HAP-1 (cell line): ENCODE results near the gene STPG1.

Experiments
- DNase-seq, 2 experiments: peaks; one replicate each; pipeline ENCODE4 v3.0.0-alpha.2; 2016 to 2020; ENCODE audit warnings: low spot score in 2 of 2
- H3K27me3 ChIP-seq: fragments of 250-450 bp; sonication (Bioruptor Pico); 2 replicates; pipeline ENCODE4 v1.5.1; 2020; ENCODE audit warnings: low read depth, mild to moderate bottlenecking, moderate library complexity
- H3K36me3 ChIP-seq: fragments of 250-450 bp; sonication (Bioruptor Pico); replicated peaks from 2 replicates; pipeline ENCODE4 v1.5.1; 2020; ENCODE audit warnings: mild to moderate bottlenecking
- H3K4me1 ChIP-seq: fragments of 250-450 bp; sonication (Bioruptor Pico); 2 replicates; pipeline ENCODE4 v1.5.1; 2020; ENCODE audit warnings: mild to moderate bottlenecking
- H3K4me3 ChIP-seq: fragments of 250-450 bp; sonication (Bioruptor Pico); 2 replicates; pipeline ENCODE4 v1.5.1; 2020; ENCODE audit warnings: mild to moderate bottlenecking, moderate library complexity
- H3K9me3 ChIP-seq: fragments of 250-450 bp; sonication (Bioruptor Pico); 2 replicates; pipeline ENCODE4 v1.5.1; 2020; ENCODE audit warnings: mild to moderate bottlenecking, moderate library complexity
- in situ Hi-C: fragments of 300-500 bp; cut with MboI; formaldehyde crosslinking; loops from 3 replicates; pipeline ENCODE4 v1.14.3; 2020; ENCODE audit warnings: low sequenced_read_pairs, inconsistent platforms, mixed read lengths

STPG1 gene

DNA sequence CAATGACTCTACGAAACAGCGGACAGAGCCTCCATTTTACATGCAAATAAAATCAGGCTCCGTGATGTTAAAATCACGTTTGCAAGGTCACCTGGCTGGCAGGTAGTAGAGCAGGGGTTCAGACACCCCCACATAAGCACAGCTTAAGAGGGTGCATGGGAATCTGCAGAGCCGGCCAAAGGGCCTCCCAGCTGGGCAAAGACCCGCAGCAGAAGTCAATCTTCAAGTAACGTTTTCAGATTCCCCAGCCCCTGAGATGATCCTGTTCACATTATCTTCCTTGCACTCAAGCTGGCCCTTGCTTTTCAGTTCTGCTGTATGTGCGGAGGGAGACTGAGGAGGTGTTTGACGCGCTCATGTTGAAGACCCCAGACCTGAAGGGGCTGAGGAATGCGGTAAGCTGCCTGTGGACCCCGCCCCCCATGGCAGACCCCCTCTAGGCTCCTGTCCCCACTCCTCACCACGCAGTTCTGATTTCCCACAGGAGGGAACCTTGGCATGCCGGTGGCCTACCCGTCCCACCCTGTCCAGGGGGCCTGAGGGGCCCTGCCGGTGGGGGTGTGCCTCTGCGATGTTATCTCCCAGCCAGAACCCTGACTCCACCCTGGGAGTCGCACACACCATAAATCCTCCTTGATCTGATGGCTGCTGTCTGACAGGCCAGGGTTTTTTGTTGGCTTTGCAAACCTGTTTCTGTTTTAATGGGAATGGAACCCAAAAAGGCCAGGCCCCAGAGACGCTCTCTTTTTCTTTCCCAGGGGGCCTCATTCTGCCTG lies 66.2 kb downstream of the STPG1 start:
- Histone ChIP-seq H3K4me1 (no peaks in the 10 kb centered on the region), H3K36me3 (no peaks in the 10 kb centered on the region), H3K27me3 (no peaks in the 10 kb centered on the region), H3K9me3 (no peaks in the 10 kb centered on the region), H3K4me3 (no peak overlapping the region)
- in situ Hi-C loops: no loop called here
- no peak for DNase-seq

GRCh38 chr1:24345334-24345733 lies 68.2 kb downstream of the STPG1 start:
- Histone ChIP-seq H3K4me3 (no peak overlapping the region), H3K27me3 (no peaks in the 10 kb centered on the region), H3K4me1 (no peaks in the 10 kb centered on the region), H3K9me3 (no peaks in the 10 kb centered on the region), H3K36me3 (no peaks in the 10 kb centered on the region)
- no peak for DNase-seq
- in situ Hi-C loops: no loop called here

GRCh38 chr1:24344090-24344742 lies 69.4 kb downstream of the STPG1 start:
- Histone ChIP-seq H3K9me3 (no peaks in the 10 kb centered on the region), H3K4me1 (no peaks in the 10 kb centered on the region), H3K27me3 (no peaks in the 10 kb centered on the region), H3K4me3 (no peak overlapping the region), H3K36me3 (no peaks in the 10 kb centered on the region)
- in situ Hi-C loops: no loop called here
- DNase-seq: no peak

DNA sequence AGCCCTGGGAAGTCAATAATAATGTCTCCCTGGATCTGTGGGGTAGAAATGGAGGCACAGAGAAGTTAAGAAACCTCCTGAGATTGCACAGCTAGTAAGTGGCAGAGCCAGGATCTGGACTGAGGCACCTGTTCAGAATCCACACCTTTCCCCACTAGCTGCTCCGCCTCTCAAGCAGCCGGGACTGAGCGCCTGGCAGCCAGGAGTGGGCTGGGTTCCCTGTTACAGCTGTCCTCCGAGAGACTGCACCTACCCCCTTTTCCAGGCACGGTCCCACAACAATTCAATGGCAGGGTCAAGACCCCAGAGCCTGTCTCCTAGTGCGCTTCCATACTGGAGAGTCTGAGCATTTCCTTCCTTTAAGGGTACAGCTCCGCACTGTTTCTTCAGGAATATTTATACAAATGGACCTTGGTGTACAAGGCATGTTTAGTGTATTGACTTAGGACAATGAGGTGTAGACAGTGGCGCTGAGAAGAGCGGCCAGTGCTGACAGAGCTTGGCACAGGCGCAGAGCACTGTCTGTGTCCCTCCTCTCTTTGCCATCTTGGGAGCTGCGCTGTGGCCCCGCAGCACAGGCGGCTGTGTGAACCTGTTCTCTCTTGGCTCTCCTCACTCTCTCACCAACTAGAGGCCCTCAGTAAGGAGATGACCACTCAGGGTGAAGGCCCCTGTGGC lies 70.0 kb downstream of the STPG1 start:
- Histone ChIP-seq H3K27me3 (no peaks in the 10 kb centered on the region), H3K9me3 (no peaks in the 10 kb centered on the region), H3K36me3 (no peaks in the 10 kb centered on the region), H3K4me3 (no peak overlapping the region), H3K4me1 (no peaks in the 10 kb centered on the region)
- in situ Hi-C loops: no loop called here
- DNase-seq: no peak

GRCh38 chr1:24341260-24341659 lies 72.3 kb downstream of the STPG1 start:
- no peaks in the 10 kb centered on the region for H3K36me3 ChIP-seq
- H3K4me3 ChIP-seq: no peak overlapping the region
- no peaks in the 10 kb centered on the region for H3K9me3 ChIP-seq
- DNase-seq: peak; percentile 25 to 68
- no peaks in the 10 kb centered on the region for H3K27me3 ChIP-seq
- in situ Hi-C loops: no loop called here
- no peaks in the 10 kb centered on the region for H3K4me1 ChIP-seq

DNA sequence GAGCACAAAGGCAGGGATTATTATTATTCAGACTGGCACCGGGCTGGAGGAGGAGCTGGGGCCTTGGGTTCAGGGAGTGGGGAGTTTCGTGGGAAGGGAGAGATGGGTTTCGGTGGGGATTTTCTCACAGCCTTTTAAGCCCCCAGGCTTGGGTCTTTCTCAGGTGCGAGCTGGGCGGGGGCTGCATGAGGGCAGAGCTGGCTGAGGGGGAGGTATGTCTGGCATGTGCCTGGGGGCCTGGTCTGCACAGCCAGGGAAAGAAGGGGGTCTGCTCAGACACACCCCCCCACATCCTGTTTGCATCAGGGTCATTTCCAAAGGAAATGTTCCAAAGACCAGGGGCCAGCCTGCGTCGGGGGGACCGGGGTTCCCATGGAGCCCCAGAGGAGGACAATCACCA lies 72.8 kb downstream of the STPG1 start:
- in situ Hi-C loops: no loop called here
- Histone ChIP-seq H3K4me1 (no peaks in the 10 kb centered on the region), H3K9me3 (no peaks in the 10 kb centered on the region), H3K4me3 (no peak overlapping the region), H3K36me3 (no peaks in the 10 kb centered on the region), H3K27me3 (no peaks in the 10 kb centered on the region)
- DNase-seq: no peak

GRCh38 chr1:24339996-24340395 lies 73.6 kb downstream of the STPG1 start:
- no peaks in the 10 kb centered on the region for H3K4me1 ChIP-seq
- H3K9me3 ChIP-seq: no peaks in the 10 kb centered on the region
- no peaks in the 10 kb centered on the region for H3K36me3 ChIP-seq
- in situ Hi-C loops: no loop called here
- no peaks in the 10 kb centered on the region for H3K27me3 ChIP-seq
- no peak overlapping the region for H3K4me3 ChIP-seq
- DNase-seq: no peak

- Histone ChIP-seq H3K4me3 (no peak overlapping the region), H3K4me1 (no peaks in the 10 kb centered on the region), H3K27me3 (no peaks in the 10 kb centered on the region), H3K36me3 (no peaks in the 10 kb centered on the region), H3K9me3 (no peaks in the 10 kb centered on the region)
- DNase-seq: no peak
- in situ Hi-C loops: no loop called here
Measured at GRCh38 chr1:24338447-24338846, 75.1 kb downstream of the STPG1 start.

- no peaks in the 10 kb centered on the region for H3K9me3 ChIP-seq
- no peaks in the 10 kb centered on the region for H3K27me3 ChIP-seq
- H3K4me1 ChIP-seq: no peaks in the 10 kb centered on the region
- no peak for DNase-seq
- H3K4me3 ChIP-seq: no peak overlapping the region
- no peaks in the 10 kb centered on the region for H3K36me3 ChIP-seq
- in situ Hi-C loops: no loop called here
Measured at GRCh38 chr1:24337455-24337854, 76.1 kb downstream of the STPG1 start.

DNA sequence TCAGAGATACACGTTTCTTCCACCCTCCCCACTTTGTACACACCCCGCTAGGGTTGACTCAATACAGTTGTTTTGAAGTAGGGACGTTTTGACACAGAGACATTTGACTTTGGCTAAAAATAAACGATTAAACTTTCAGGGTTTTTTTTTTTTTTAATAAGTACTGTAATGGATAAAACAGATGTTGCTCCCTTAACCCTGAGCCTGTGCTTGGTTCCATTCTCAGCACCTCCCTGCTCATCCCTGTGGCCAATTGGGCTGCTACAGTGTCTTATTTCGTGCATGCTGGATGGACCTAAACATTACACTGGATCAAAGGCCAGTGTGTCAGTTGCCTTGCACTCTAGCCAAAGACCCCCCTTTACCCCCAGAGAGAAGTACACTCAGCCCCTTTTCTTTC lies 77.5 kb downstream of the STPG1 start:
- no peak overlapping the region for H3K4me3 ChIP-seq
- H3K36me3 ChIP-seq: no peaks in the 10 kb centered on the region
- H3K4me1 ChIP-seq: no peaks in the 10 kb centered on the region
- H3K9me3 ChIP-seq: no peaks in the 10 kb centered on the region
- no peaks in the 10 kb centered on the region for H3K27me3 ChIP-seq
- in situ Hi-C loops: no loop called here
- no peak for DNase-seq

DNA sequence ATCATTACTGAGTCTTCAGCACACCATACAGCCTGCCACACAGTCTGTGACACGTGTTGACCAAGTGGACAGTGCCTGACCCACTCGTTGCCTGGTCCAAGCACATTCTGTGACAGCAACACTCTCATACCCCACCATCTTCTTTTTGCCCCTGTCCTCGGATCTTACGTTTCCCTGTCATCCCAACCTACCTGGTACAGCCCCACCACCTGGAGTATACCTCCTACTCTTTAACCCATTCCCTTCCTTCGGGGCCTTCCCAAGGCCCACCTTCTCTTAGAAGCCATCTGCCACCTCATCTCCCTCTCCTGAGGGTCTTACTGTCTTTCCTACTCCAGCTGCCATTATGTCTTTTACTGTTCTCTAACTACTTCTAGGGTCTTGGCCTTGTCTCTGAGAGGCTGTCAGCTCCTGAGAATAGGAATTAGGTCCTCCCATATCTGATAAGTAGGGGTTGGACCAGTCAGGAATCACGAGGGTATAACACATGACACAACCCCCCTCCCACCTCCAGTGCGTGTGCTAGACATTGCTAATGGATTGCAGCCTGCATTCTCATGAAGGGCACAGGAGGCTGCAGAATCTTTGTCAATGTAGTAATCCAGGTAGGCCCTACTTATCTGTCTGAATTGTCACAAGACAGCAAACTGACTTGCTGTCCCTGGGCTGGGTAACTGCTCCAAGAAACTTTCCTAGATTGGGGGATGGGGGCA lies 81.5 kb downstream of the STPG1 start:
- in situ Hi-C loops: no loop called here
- Histone ChIP-seq H3K4me3 (no peak overlapping the region), H3K27me3 (no peaks in the 10 kb centered on the region), H3K9me3 (no peaks in the 10 kb centered on the region), H3K36me3 (no peaks in the 10 kb centered on the region), H3K4me1 (no peaks in the 10 kb centered on the region)
- no peak for DNase-seq

- Histone ChIP-seq H3K27me3 (no peaks in the 10 kb centered on the region), H3K4me3 (no peak overlapping the region)
Measured at GRCh38 chr1:24329797-24330543, 83.6 kb downstream of the STPG1 start.

DNA sequence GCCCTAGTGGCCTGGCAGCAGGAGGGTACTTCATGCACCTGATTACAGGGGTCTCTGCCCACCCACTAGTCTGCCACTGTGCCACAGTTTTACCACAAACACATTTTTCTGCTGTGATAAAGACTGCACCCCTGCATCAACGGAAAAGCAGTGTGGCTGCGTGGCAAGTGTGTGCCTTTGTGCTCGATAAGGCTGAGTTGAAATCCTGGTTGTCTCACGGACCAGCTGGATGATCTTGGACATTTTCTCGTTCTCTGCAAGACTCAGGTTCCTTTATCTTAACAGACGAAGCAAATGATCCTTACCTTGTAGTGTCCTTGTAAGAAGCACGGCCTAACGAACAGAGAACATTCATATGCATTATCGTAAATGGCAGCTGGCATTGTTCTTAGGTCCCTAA lies 84.3 kb downstream of the STPG1 start:
- no peak overlapping the region for H3K4me3 ChIP-seq

More at GRCh38 chr1:24329797-24330543, 83.6 kb downstream of the STPG1 start:
- H3K9me3 ChIP-seq: no peaks in the 10 kb centered on the region
- no peak for DNase-seq
- in situ Hi-C loops: no loop called here
- no peaks in the 10 kb centered on the region for H3K36me3 ChIP-seq
- H3K4me1 ChIP-seq: no peaks in the 10 kb centered on the region

More for the DNA sequence above, 84.3 kb downstream of the STPG1 start:
- Histone ChIP-seq H3K4me1 (no peaks in the 10 kb centered on the region), H3K27me3 (no peaks in the 10 kb centered on the region), H3K36me3 (no peaks in the 10 kb centered on the region), H3K9me3 (no peaks in the 10 kb centered on the region)
- DNase-seq: no peak
- in situ Hi-C loops: no loop called here
